Stomach (tissue), 4 donors: Measurements from ENCODE around the gene GTF2IRD1.

Source experiments
- CTCF ChIP-seq, 7 experiments: fragments of 450-650 bp in 4 of 7; fragments of 200-600 bp in 3 of 7; sonication (generic) in 3 of 7; IDR thresholded peaks; one replicate each; pipeline ENCODE4 v1.5.1; 2016 to 2019; ENCODE audit warnings: antibody characterized with exemption in 7 of 7, control low read depth in 2 of 7, mild to moderate bottlenecking in 1 of 7
- POLR2A ChIP-seq, 4 donors: fragments of 450-650 bp; IDR thresholded peaks; one replicate each; pipeline ENCODE4 v1.6.1; 2016; ENCODE audit warnings: antibody characterized with exemption in 4 of 4, control low read depth in 2 of 4, mild to moderate bottlenecking in 1 of 4, moderate library complexity in 1 of 4
- POLR2AphosphoS5 ChIP-seq, 3 donors: sonication (generic); formaldehyde crosslinking; IDR thresholded peaks; one replicate each; pipeline ENCODE4 v1.6.1; 2016; ENCODE audit warnings: antibody characterized with exemption in 3 of 3

- TF ChIP-seq POLR2A (IDR thresholded peaks at IDR 0.05) (no peak), CTCF (IDR thresholded peaks at IDR 0.05) (no peak), POLR2AphosphoS5 (IDR thresholded peaks at IDR 0.05) (no peak)
Measured at GRCh38 chr7:74473116-74473515, 19.4 kb downstream of the GTF2IRD1 start.
